Stimulated activated CD8-positive, alpha-beta memory T cell treated with anti-CD3 and anti-CD28 coated beads, Interleukin-15, amount 100 ng/mL, for 24 hours (primary cell): ENCODE measurements around the gene ZNF576.
"Not testable (repeated sequence)": the region's sequence is repeated elsewhere in the genome, so short reads cannot be mapped to it uniquely, and the experiment has no call there.

Experiments used
- DNase-seq: peaks from one replicate; pipeline ENCODE4 v3.0.0-alpha.2; 2020; ENCODE audit warnings: low read depth

Gene ZNF576

GRCh38 chr19:43626838-43627237 lies 30.4 kb downstream of the ZNF576 start:
- DNase-seq = no peak

GRCh38 chr19:43628646-43629326 lies 32.4 kb downstream of the ZNF576 start:
- no peak for DNase-seq

- no peak for DNase-seq
These were observed 35.1 kb downstream of the ZNF576 start for GRCh38 chr19:43631491-43631890.

GRCh38 chr19:43633520-43633919 lies 37.1 kb downstream of the ZNF576 start:
- no peak for DNase-seq

DNA sequence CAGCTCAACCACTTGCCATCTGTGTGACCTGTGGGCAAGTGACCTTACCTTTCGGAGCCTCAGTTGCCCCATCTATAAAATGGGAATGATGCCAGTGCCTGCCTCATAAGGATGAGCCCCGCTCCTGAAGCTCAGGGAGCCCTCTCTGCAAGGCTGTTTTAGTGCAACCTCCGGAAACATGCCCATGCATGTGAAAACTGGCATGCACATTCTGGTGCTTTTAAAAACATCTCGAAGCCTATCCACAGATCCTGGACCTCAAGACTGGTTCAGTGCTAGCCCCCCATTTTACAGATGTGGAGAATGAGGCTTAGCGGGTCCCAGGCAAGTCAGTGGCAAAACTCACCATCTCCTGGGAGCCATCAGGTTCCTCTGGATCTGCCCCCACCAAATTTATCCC lies 37.7 kb downstream of the ZNF576 start:
- no peak for DNase-seq

- no peak for DNase-seq
These were observed 38.1 kb downstream of the ZNF576 start for GRCh38 chr19:43634506-43634871.

- DNase-seq = no peak
These were observed 38.6 kb downstream of the ZNF576 start for GRCh38 chr19:43634872-43635560.

DNA sequence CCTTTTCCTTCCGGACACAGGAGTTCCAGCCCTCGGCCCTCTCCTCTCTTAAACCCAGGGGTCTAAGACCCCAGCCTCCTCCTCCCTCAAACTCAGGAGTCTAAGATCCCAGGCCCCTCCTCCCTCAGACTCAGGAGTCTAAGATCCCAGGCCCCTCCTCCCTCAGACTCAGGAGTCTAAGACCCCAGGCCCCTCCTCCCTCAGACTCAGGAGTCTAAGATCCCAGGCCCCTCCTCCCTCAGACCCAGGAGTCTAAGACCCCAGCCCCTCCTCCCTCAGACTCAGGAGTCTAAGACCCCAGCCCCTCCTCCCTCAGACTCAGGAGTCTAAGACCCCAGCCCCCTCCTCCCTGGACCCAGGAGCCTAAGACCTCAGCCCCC lies 39.2 kb downstream of the ZNF576 start:
- not testable (repeated sequence) for DNase-seq

GRCh38 chr19:43636121-43636683 lies 39.8 kb downstream of the ZNF576 start:
- no peak for DNase-seq

DNA sequence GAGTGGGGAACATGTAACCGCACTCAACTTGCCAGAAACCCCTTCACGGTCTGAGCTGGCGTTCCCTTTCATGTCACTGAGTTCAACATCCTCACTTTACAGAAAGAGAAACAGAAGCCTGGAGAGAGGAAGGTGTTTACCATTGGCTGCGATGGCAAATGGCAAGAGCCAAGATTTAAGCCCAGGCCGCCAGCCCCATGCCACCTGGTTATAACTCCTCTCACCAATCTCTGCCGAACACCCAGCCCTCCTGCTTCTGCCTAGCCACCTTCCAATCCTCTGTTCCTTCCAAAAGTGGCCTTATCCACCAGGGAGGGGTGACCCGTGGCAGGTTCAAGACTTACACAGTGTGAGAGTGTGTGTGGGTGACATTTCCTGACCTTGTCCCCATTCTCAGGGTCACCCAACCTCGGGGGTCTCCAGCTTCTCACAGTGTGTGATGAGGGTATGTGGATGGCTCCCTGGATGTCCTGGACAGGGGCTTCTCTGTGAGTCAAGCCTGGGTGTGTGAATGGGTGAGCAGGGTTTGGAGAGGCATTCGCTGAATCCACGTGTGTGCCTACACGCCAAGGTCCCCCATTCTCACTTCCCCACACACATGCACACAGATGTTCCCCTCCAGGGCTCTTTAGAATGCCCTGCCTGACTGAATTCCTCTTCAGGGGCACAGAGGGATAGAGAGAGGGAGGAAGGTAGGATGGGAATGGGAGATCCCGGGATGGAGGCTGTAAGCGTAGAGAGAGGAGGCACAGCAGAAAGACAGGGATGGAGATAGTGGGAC lies 42.0 kb downstream of the ZNF576 start:
- no peak for DNase-seq

DNA sequence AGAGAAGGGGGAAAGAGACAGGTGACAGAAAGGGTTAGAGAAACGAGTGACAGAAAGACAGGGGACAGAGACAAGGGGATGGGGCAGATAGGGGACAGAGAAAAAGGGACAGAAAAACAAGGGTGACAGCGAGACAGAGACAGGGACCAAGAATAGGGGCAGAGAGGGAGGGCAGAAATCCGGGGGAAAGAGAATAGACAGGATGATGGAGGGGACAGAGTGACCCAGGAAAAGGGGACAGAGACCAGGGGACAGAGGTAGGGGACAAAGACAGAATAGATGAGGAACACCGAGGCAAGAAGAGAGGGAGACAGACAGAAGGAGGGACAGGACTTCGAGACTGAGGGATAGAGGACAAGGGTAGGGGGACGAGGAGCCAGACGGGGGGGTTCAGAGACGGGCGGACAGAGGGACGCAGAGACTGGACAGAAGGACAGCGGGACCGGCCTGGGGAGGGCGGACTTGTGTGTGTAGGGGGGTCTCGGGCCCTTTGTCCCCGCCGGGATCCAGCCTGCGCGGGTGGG lies 42.7 kb downstream of the ZNF576 start:
- DNase-seq = no peak

- peak; percentile 20 for DNase-seq
These were observed 43.4 kb downstream of the ZNF576 start, which contains the start of gene CADM4 for GRCh38 chr19:43639519-43640423. Gene CADM4 (minus strand): TSS chr19:43639850. CDS start chr19:43639790, 60 bp downstream.

GRCh38 chr19:43640424-43640757 lies 44.0 kb downstream of the ZNF576 start:
- no peak for DNase-seq

DNA sequence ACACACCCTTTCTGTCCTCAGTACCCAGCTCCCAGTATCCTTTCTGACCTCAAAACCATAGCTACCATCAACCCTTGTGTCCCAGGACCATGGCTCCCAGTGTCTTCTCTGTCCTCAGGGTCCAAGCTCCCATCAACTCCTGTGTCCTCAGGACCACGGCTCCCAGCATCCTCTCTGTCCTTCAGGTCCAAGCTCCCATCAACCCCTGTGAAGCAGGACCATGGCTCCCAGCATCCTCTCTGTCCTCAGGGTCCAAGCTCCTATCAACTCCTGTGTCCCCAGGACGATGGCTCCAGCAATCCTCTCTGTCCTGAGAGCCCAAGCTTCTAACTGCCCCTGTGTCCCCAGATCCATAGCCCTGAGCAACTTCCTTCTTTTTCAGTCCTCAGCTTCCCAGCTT lies 44.9 kb downstream of the ZNF576 start:
- no peak for DNase-seq

DNA sequence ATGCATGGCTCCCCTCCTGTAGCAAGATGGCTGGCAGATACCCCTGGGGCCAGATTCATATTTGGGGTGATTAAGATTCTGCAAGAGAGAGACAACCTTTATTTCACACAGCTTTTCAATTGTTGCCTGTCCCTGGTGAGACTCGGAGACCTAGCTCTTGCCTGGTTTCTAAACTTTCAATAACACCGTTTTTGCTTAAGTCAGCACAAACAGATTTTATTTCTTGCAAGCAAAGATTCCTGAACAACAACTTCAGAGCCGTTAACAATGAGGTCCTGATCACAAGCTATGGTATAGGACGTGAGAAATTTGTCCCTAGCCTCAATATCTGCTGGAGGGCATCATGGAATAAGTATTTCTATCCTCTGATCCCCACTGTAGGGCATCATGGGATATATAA lies 46.1 kb downstream of the ZNF576 start:
- DNase-seq = no peak

DNA sequence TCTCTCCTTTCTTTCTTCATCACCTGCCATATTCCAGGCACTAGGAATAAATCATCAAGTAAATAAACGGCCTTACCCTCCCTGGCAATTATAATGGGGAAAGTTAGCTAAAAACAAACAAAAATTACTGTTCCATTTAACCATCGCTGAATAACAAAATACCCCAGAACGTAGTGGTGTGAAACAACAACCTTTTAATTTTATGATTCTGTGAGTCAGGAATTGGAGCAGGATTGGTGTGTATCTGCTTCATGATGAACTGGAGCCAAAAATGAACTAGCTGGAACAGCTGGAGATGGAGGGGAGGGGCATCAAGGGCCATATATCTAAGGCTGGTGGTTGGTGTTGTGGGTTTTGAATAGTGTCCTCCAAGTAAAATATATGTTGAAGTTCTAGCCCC lies 46.9 kb downstream of the ZNF576 start:
- no peak for DNase-seq

- DNase-seq = no peak
These were observed 47.8 kb downstream of the ZNF576 start for GRCh38 chr19:43644181-43644580.

DNA sequence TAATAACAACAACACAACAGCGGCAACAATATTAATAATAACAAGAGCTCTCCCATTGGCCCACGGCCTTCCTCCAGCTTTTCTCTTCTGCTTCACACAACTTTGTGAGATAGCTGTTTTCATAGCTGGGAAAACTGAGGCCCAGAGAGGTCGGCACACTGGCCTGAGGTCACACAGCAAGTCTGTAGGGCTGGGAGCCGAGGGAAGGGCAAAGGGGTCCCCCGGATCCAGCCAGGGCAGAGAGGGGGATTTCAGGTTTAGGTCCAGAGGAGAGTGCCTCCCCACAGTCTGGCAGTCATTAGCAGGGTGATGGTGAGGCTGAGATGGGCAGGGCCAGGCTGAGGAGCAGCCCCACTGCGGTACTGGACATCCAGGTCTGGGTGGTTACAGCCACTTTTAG lies 52.2 kb downstream of the ZNF576 start:
- DNase-seq = no peak

- no peak for DNase-seq
These were observed 53.1 kb downstream of the ZNF576 start for GRCh38 chr19:43649514-43649913.

DNA sequence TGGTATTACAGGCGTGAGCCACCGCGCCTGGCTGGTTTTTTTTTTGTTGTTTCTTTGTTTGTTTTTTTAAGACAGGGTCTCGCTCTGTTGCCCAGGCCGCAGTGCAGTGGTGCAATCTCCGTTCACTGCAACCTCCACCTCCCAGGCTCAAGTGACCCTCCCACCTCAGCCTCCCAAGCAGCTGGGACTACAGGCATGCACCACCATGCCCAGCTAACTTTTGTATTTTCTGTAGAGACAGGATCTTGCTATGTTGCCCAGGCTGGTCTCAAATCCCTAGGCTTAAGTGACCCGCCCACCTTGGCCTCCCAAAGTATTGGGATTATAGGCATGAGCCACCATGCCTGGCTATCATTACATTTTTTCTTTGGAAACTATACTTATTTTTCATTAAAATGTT lies 53.9 kb downstream of the ZNF576 start:
- DNase-seq = not testable (repeated sequence)
